ENCODE results near the gene DSN1.

- TF ChIP-seq CTCF (IDR thresholded peaks at IDR 0.05) (no peak), POLR2AphosphoS5 (IDR thresholded peaks at IDR 0.05; ENCODE audit: low read depth, low read length) (no peak), REST (IDR thresholded peaks at IDR 0.05; ENCODE audit: insufficient read depth in 1 of 2, low read depth in 2 of 2, low read length in 1 of 2) (no peak), SIN3A (IDR thresholded peaks at IDR 0.05; ENCODE audit: borderline replicate concordance, insufficient read depth, low read depth, low read length) (no peak), TCF7L2 (IDR thresholded peaks at IDR 0.05; ENCODE audit: low read depth, low read length) (no peak)
Observed at GRCh38 chr20:36779656-36780025, 6.1 kb upstream of the DSN1 start.

Measured in Panc1 (cell line).